Psoas muscle (tissue), 8 donors: ENCODE measurements around the gene PHAX. TPM values are rescaled to one million over a fixed set of nuclear protein-coding genes. Genes with fewer than 3 reads are reported as not detected.
"Not testable (repeated sequence)": the region's sequence is repeated elsewhere in the genome, so short reads cannot be mapped to it uniquely, and the experiment has no call there.

Experiments used
- ATAC-seq, 4 donors: fragments of 200-7000 bp; cut with Tn5 transposase; one replicate each; pipeline ENCODE4 v1.9.1; 2020; ENCODE audit warnings: moderate library complexity in 3 of 4, mild to moderate bottlenecking in 2 of 4
- DNase-seq, 2 donors: peaks; one replicate each; pipeline ENCODE4 v3.0.0-alpha.2; 2020
- H3K27ac ChIP-seq: fragments of 200-600 bp; one replicate; pipeline ENCODE4 v1.8.0; 2022
- H3K27me3 ChIP-seq, 3 donors: fragments of 200-600 bp in 1 of 3; one replicate each; pipeline versions ENCODE4 v1.6.1 to v1.8.0; 2013 to 2022; ENCODE audit warnings: low read length in 2 of 3, mild to moderate bottlenecking in 2 of 3, moderate library complexity in 1 of 3; ENCODE audit not compliant: insufficient read depth in 3 of 3
- H3K36me3 ChIP-seq, 2 donors: fragments of 200-600 bp in 1 of 2; one replicate each; pipeline versions ENCODE4 v1.6.1 to v1.8.0; 2013 to 2022; ENCODE audit warnings: low read depth in 1 of 2, mild to moderate bottlenecking in 1 of 2, moderate library complexity in 1 of 2; ENCODE audit not compliant: insufficient read depth in 1 of 2
- H3K4me1 ChIP-seq: fragments of 200-600 bp; one replicate; pipeline ENCODE4 v1.8.0; 2022
- H3K4me3 ChIP-seq: fragments of 200-600 bp; one replicate; pipeline ENCODE4 v1.8.0; 2022; ENCODE audit warnings: mild to moderate bottlenecking
- H3K9me3 ChIP-seq: fragments of 200-600 bp; one replicate; pipeline ENCODE4 v1.8.0; 2022
- WGBS, 3 donors: extraction: QIAGEN DNeasy Blood & Tissue Kit; methylation state at CpG; one replicate each; pipeline versions ENCODE4 v1.1.6 to v1.1.7; 2013; 5-methylcytosine and 5-hydroxymethylcytosine counted together
- intact Hi-C, 2 donors: fragments of 100-400 bp; cut with DNase I; formaldehyde crosslinking; loops; one replicate each; pipeline versions ENCODE4 v1.11.0 to v1.14.2; 2022
- polyA plus RNA-seq, 3 donors: library from polyadenylated mRNA; stranded (reverse); fragments of 200-250 nt; gene quantifications; one replicate each; pipeline ENCODE4 v1.2.3, GENCODE V29; 2013
- total RNA-seq, 4 donors: library from RNA; stranded (reverse); fragmentation: NEBNext Ultra II Directional in 2 of 4; extraction: Animal tissue kit (Norgen Biotek cat#: 25700) in 2 of 4; gene quantifications; one replicate each; pipeline versions ENCODE4 v1.2.1 to v1.2.4, GENCODE V29; 2021 to 2023
- TF ChIP-seq, protein P1 (sequence below): fragments of 200-600 bp; IDR thresholded peaks from one replicate; pipeline ENCODE4 v1.8.0; 2022; ENCODE audit warnings: antibody characterized with exemption
- donor health status: healthy with polysubstance abuse.
- donor health status: DM: no; HTN: no; CAD: no; lungs with moderate emphysema.
- donor health status: Bipolar disorder and iron deficiency.
- donor health status: healthy.
- donor health status: DM: yes; HTN: yes; CAD: no.
- donor health status: DM: no; HTN: no; CAD: no.
- donor health status: DM: no; HTN: no; CAD: no.
- donor health status: DM: yes; HTN: yes; CAD: no.

PHAX gene
- total and polyA plus RNA-seq, 7 donors: 25.6 to 53.0 (median 32.2) TPM

DNA sequence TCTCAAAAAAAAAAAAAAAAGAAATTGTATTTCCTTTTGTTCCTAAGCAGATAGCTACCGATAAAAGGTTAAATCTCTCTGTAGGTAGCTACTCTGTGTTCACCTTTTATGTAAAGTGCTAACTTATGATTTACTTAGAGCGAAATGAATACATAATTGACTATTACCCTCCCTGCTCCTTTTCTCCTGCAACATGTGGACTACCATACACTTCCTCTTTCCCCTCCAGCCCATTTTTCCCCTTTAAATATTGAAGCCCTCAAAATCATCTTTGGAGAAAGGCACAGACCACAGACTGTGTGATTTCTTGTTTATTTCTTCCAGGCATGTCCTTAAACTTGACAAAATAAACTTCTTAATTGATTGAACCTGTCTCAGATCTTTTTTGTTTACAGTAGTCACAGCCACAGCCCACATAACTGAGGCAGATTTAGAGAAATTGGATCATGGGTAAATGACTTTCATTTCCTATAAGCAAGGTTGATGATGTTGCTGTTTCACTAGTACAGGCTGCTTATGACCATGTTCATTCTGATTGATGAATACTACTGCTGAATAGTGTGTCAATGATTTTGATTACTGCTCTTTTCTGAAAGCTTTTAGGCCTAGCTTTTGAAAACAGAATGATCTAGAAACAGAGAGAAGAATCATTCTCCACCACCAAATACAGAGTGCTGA lies 59.2 kb downstream of the PHAX start:
- TF ChIP-seq, protein P1, sequence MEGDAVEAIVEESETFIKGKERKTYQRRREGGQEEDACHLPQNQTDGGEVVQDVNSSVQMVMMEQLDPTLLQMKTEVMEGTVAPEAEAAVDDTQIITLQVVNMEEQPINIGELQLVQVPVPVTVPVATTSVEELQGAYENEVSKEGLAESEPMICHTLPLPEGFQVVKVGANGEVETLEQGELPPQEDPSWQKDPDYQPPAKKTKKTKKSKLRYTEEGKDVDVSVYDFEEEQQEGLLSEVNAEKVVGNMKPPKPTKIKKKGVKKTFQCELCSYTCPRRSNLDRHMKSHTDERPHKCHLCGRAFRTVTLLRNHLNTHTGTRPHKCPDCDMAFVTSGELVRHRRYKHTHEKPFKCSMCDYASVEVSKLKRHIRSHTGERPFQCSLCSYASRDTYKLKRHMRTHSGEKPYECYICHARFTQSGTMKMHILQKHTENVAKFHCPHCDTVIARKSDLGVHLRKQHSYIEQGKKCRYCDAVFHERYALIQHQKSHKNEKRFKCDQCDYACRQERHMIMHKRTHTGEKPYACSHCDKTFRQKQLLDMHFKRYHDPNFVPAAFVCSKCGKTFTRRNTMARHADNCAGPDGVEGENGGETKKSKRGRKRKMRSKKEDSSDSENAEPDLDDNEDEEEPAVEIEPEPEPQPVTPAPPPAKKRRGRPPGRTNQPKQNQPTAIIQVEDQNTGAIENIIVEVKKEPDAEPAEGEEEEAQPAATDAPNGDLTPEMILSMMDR: no peak
- Histone ChIP-seq H3K4me3 (no peak overlapping the region), H3K27me3 (no peaks in the 10 kb centered on the region), H3K27ac (no peak overlapping the region), H3K4me1 (no peaks in the 10 kb centered on the region), H3K9me3 (no peaks in the 10 kb centered on the region), H3K36me3 (no peaks in the 10 kb centered on the region)
- intact Hi-C loops: loop anchor here in 1 of 2 donors (5.0 to 10.0 kb wide), 3 partner anchors 117 to 855 kb away; partner anchors contain the start of genes LMNB1 and PRRC1
- ATAC-seq (no peak), DNase-seq (no peak)
- 91 to 97% (median 94%) methylated on average over 2 of the region's 2 CpGs for WGBS, 3 donors

GRCh38 chr5:126664586-126664985 lies 63.8 kb downstream of the PHAX start:
- intact Hi-C loops: no loop called here
- WGBS, 3 donors: 76 to 90% (median 78%) methylated on average over 2 of the region's 2 CpGs
- TF ChIP-seq, protein P1: no peak
- no peaks in the 10 kb centered on the region for H3K27me3 ChIP-seq
- H3K27ac ChIP-seq: no peak overlapping the region
- no peak for ATAC-seq
- H3K36me3 ChIP-seq: no peaks in the 10 kb centered on the region
- no peaks in the 10 kb centered on the region for H3K4me1 ChIP-seq
- DNase-seq: no peak
- H3K4me3 ChIP-seq: no peak overlapping the region
- no peaks in the 10 kb centered on the region for H3K9me3 ChIP-seq

GRCh38 chr5:126670109-126670508 lies 69.4 kb downstream of the PHAX start:
- H3K4me1 ChIP-seq, DNase-seq, ATAC-seq, intact Hi-C loops, H3K36me3 ChIP-seq, H3K9me3 ChIP-seq, H3K27ac ChIP-seq, H3K27me3 ChIP-seq, H3K4me3 ChIP-seq: not testable (repeated sequence)
- WGBS, 3 donors: 86 to 98% (median 93%) methylated on average over 1 of the region's 1 CpG

DNA sequence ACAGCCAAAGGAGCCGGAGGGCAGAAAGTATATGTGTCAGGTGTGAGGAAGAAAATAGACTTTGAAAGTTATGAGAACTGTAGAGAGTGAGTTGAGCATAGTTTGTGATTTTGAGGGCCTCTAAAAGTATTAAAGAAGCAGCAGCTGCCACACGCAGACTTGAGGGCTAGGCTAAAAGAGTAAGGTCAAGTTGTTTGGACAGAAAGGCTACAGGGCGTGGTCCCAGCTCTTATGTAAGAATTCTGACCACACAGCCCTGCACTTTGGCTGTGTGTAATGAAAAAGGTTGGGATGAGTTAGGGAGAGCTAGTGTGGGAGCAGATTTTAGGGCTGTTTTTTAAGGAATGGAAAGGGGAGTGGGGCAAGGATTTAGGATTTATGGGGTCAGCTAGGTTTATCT lies 70.9 kb downstream of the PHAX start:
- DNase-seq, H3K4me1 ChIP-seq, H3K9me3 ChIP-seq, intact Hi-C loops, H3K4me3 ChIP-seq, ATAC-seq, H3K36me3 ChIP-seq, H3K27ac ChIP-seq, H3K27me3 ChIP-seq: not testable (repeated sequence)
- 85 to 91% (median 85%) methylated on average over 3 of the region's 3 CpGs for whole genome bisulfite sequencing, 3 donors

- Histone ChIP-seq H3K36me3 (no peaks in the 10 kb centered on the region), H3K27ac (no peak overlapping the region), H3K4me3 (no peak overlapping the region), H3K9me3 (no peaks in the 10 kb centered on the region), H3K27me3 (peaks cover 0 to 3% (median 1%) of the 10 kb centered on the region in 3 donors), H3K4me1 (no peaks in the 10 kb centered on the region)
- ATAC-seq: no peak
- TF ChIP-seq, protein P1: no peak
- intact Hi-C loops: no loop called here
- WGBS, 3 donors: 70 to 76% (median 74%) methylated on average over 11 of the region's 11 CpGs
- DNase-seq: no peak
Observed at GRCh38 chr5:126673477-126673876, 72.7 kb downstream of the PHAX start.

DNA sequence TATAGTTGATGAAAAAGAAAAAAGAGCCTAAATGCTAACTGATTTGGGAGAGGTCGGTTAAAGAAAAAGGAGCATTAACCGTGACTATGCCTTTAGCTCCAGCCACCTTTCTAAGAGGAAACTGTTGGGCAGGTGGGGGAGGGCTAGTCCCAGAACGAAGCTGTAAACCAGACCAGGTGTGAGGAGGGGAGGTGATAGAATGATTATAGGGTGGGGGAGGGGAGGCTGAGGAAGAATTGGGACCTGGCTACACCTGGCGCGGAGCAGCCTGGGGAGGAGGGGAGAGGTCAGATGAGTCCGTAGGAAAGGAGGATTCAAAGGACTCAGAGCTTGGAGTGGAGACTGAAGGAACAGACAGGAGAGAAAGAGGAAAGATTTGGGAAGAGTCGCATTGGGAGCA lies 73.4 kb downstream of the PHAX start:
- intact Hi-C loops: no loop called here
- Histone ChIP-seq H3K36me3 (no peaks in the 10 kb centered on the region), H3K27me3 (peaks cover 0 to 3% (median 1%) of the 10 kb centered on the region in 3 donors), H3K4me1 (no peaks in the 10 kb centered on the region), H3K9me3 (no peaks in the 10 kb centered on the region), H3K4me3 (no peak overlapping the region), H3K27ac (no peak overlapping the region)
- ATAC-seq (no peak), DNase-seq (no peak)
- 61 to 64% (median 63%) methylated on average over 7 of the region's 7 CpGs for WGBS, 3 donors
- TF ChIP-seq, protein P1: no peak
